GM21529 (cell line): Measurements from ENCODE around the gene TCF7L1.

Experiments used
- ATAC-seq: cut with Tn5 transposase; IDR thresholded peaks from one replicate; pipeline ENCODE4 v1.9.1; 2021; ENCODE audit not compliant: unreplicated experiment

TCF7L1 gene

DNA sequence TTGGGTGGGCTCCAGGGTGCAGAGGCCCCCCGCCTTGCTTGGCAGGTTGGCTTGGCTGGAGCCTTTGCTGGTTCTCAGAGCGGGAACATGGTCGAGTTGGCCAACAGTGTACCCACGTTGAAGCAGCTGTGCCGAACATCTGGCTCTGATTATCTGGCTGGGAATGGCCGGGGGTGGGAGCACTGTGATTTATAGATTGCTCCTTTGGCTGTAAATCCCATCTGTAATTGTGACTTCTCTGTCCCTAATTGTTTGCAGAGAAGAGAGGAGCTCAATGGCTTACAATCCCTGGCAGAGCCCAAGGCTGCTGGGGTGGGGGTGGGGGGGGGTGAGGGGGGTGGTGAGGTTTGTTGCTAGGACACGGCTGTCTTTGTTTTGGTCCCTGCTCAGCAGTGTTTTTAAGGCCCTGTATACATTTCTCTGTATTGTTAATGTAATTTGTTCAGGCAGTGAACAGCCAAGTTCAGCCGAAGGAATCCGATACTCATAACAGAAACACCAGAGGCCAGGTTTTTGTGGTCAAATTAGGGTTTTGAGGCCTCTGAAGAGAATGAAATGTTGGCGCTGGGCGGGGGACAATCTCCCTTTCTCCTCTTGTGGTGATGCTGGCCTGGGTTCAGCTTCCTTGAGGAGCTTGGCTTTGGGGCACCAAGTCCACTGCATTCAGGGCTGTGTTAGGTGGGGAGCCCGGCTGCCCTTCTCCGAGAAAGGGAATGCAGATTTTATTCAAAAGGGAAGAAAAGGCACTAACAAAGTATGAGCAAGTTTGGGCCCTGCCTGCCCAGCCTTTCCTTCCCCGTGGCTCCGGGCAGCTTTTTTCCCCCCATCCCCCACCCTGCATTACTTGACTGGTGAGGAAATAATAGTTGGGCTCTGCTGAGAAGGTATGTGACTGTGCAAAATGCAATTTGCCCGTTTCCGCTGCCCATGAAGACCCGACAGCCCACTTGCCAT lies 82.5 kb downstream of the TCF7L1 start:
- no peak for ATAC-seq

DNA sequence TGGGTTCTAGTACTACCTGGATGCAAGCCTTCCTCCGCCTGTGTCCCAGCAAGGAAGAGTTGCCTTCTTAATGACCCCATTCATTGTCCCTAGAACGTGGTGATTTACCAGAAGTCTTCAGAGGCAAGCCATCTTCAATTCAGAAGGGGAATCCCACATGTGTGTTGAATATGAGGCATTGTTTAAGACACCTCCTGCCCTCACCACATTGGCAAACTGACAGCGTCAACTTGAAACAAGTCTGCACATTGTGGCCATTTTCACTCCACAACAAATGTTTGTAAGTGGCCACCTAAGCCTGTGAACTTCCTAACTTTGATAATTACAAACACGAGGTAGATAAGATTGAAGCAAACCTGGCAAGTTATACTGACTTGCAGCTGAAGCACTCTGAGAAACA lies 83.7 kb downstream of the TCF7L1 start:
- no peak for ATAC-seq

DNA sequence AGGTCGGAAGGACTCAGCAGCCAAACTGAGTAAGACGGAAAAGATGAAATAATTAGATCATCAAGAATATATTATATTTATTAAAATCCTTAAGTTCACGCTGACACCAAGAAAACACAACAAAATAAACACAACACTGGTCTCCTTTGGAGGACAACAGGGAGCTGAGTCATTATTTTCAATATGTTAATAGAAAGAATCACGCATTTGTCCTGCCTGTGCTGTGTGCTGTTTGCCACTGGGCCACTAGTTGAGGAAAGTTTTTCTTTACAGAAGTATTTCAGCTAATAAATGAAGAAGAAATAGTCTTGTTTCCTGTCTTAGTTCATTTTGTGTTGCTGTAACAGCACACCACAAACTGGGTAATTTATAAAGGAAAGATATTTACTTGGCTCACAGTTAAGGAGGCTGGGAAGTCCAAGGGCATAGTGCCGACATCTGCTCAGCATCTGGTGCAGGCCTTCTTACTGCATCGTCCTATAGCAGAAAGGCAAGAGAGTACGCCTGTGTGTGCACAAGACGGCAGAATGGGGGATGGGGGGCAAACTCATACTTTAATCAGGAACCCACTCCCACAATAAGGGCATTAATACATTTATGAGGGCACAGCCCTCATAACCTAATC lies 88.0 kb downstream of the TCF7L1 start:
- ATAC-seq: no peak

DNA sequence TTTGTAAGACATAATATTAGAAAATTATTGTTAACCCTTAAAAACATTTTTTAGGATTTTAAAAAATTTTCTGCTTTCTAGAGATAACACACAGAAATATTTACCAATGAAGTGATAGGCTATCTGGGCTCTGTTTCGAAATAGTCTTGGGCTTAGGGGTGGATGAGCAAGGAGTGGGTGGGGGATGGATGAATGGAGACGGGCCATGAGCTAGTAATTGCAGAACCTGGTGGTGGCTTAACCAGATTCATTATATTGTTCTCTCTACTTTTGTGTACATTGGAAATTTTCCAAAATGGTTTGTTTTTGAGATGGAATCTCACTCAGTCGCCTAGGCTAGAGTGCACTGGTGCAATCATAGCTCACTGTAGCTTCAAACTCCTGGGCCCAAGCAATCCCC lies 89.6 kb downstream of the TCF7L1 start:
- no peak for ATAC-seq

DNA sequence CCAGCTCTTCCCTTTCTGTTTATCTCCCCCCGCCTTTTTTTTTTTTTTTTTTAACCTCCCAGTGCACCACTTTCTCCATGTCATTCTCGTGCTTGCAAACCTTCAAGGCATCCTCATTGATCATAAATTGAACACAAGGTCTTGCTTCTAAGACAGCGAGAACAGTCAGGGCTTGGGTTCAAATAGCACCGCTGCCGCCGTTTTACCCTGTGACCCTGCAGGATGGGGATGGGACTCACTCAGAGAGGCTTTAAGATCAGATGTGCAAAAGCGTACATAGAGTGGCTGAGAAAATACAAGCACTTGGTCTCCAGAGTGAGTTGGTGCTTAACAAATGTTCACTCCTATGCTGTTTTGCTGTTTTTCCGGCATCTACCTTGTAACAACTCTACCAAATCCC lies 93.6 kb downstream of the TCF7L1 start:
- ATAC-seq: no peak

DNA sequence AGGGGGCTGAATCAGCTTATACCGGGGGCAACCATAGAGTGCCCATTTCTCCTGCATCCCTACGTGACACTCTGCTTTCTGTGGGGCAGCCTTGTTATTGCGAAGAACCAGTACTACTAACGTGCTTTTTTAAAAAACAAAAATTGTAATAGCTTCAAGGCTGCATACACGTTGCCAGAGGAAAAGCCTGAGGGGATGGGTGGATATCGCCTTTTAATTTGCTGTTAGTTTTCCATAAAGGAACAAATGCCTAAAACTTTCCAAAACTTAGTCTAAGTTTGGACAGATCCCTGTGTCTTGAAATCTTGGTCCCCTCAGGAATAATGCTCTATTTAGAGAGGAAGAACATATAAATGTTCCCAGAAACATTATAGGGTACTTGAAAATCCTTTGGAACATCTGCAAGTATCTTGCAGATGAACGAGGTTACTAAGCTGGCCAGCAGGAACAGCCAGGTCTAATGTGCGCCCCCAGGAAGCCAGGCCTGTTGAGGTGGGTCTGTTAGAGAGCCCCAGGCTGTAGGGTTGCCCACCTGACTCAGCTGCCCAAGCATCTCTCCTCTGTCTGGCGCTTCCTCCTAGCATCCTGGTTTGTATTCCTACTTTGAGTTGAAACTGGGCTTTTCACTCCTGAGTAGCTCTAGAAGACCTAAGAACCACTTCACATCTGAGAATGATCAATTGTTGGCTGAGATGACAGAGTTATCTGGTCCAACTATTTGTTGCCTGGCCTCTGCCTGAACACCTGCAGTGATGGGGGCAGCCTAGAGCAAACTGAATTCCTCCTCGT lies 97.7 kb downstream of the TCF7L1 start:
- ATAC-seq: no peak

DNA sequence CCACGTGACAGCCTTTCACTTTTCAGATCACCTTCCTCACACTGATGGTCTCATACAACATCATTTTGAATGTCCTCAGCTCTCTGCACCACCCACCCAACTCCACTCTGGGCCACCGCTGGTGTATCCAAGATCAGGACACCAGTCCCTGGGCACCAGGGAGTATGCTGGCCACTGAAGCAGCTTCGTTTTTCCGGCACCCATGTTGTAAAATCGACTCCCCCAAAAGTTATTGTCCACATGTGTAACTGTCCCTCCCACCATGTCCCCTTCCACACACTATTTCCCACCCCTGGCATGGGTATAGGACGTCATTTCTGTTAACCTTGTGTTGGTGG lies 98.2 kb downstream of the TCF7L1 start:
- ATAC-seq: no peak

DNA sequence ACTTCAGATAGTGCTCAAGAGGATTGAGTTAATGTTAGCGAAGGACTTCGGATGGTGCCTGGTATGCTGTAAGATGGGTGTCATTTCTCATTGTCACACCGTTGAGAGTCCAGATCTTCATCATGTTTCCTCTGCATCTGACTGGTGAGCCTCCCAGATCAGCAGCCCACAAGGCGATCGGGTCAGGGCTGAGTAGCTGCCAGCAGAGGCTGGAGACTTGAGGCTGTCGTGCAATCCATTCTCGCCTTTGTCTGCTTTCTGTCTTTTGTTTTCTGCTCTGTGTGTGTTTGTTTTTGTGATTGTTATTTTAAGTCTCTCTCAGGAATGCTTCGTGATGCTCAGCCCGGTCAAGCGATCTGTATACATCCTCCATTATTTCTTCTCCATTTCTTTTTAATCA lies 98.8 kb downstream of the TCF7L1 start:
- no peak for ATAC-seq

DNA sequence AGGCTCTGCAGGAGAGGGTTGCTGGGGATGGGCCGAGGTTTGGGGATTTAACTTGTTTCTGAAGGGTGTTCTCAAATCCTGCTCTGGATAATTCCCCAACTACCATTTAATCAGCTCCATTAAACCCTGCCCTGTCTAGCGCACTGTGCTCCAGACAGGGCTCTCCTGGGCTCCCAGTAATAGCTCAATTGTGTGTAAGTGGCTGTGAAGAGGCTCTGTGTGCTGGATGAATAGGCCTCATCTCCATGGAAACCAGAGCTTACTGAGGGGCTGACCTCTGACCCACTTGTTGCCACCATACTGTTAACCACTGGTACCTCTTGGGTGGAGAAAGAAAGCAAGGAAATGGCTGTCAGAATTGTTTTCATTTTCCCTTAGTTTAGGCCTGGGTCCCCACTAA lies 101.7 kb downstream of the TCF7L1 start:
- no peak for ATAC-seq

DNA sequence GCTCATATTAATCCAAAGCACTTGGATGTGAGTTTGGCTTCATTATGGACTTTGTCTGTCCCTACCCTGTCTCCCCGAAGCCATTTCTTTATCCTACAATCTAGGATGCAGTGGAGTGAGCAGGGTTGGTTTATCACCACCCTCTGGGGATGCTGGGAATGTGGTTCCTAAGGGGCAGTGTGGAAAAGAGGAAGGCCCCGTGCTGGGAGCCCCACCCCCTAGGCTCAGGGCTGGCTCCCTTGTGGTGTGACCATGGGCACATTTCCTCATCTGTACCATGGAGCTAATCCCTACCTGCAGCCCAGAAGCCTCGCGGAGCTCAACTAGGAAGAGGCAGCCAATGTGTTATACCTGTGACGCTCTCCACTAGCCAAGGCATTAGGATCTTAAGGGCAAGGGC lies 102.1 kb downstream of the TCF7L1 start:
- ATAC-seq: no peak

DNA sequence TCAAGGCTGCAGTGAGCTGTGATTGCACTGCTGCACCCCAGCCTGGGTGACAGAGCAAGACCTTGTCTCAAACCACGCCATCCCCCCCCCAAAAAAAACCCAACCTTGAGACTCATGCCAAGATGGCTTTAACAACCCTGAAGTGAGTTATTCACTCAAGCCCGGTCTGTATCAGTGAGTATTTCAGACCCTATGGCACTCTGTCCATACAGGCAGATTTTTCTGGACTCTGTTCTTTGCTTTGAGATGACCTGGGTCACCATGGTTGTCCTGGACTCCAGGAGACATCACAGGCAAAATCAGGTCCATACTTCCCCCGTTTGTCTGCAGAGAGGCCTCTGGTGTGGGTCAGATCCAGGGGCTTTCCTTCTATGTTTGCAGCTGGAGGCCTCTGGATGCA lies 102.9 kb downstream of the TCF7L1 start:
- no peak for ATAC-seq

DNA sequence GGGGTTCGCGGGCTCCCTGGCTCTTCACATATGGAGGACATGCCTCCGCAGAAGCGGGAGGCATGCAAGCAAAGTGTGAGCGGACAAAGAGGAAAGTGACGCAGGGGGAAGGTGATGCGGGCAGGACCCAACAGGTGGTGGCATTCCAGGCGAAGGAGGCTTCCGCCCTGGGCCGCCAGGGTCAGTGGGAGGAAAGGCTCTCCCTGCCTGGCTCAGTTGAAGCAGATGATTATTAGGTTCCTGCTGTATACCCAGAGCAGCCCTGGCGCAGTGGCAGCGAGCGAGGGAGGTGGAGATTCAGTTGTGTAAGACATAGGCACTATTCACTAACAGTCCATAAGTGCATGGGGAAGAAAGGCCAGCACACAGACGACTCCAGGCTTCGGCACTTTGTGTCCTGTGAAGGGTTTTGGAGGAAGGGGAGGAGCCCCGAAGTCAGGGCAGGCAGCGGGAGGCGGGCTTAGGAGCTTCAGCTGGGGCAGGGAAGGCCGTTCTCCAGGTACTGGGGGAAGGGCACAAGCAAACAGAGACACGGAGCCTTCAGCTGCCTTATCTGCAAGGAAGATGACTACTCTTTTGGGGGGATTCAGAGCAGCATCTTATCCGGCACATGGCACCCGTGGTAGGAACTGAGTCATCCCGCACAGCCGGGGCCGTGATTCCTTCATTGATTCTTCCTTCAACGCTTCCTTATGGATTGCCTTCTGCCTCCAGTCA lies 104.8 kb downstream of the TCF7L1 start:
- no peak for ATAC-seq

DNA sequence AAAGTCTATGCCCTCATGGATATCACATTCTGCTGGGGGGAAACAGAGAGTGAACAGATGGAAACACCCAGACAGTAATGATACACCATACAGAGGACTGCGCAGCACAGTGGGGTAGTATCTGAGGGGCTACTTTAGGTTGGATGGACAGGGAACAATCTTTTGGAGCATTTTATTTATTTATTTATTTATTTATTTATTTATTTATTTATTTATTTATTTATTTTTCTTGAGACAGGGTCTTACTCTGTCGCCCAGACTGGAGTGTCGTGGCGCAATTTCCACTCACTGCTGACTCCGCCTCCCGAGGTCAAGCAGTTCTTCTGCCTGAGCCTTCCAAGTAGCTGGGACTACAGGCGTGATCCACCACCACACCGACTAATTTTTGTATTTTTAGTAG lies 105.4 kb downstream of the TCF7L1 start:
- ATAC-seq: no peak

DNA sequence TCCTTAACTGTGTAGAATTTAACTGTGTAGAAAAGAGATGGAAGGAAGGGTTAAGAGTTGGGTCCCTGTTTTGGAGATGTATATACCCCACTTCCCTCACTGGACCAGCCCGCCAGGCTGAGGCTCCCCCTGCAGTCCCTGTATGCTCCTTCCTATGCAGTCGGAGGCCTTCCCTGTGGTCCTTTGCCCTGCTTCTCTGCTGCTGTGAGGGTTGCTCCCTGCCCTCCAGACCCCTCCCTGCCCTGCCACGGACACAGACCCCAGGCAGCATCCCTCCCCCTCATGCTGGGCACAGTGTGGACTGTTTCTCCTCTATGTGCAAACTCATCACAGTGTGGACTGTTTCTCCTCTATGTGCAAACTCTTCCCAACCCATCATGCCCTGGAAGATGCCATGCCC lies 105.9 kb downstream of the TCF7L1 start:
- ATAC-seq: no peak

DNA sequence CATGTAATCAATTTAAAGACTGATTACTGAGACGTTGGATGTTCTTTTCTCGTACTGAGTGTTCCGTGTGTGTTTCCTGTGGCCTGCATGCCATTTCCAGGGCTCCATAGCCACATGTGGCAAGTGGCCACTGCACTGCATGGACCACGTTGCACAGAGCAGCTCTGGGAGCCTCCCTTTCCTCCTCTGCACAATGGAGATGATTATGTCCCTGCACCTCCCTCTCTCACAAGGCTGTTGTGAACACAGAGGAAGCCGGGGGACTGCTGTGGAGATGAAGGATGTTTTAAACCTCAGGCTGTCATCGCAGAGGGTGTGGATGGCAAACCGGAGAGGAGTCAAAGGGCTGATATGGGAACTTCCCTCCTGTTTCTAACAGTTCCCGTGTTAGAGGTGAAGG lies 106.9 kb downstream of the TCF7L1 start:
- no peak for ATAC-seq

DNA sequence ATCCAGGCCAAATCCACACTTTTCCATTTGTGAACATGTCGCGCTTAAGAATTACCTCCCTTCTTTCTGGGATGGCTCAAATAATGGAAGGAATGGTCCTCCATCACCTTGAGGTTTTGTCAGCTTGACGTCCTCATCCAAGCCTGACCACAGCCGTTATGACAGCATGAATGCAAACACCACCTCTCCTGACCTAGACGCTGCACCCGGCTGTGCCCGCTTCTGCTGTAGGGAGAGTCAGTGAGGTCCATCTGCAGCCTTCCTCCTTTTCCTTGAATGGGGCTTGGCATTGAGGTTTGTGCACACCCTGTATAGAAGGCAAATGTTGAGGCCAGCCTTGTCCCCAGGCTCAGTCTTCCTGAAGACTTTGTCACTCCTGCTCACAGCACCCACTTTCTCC lies 109.1 kb downstream of the TCF7L1 start:
- ATAC-seq: no peak

DNA sequence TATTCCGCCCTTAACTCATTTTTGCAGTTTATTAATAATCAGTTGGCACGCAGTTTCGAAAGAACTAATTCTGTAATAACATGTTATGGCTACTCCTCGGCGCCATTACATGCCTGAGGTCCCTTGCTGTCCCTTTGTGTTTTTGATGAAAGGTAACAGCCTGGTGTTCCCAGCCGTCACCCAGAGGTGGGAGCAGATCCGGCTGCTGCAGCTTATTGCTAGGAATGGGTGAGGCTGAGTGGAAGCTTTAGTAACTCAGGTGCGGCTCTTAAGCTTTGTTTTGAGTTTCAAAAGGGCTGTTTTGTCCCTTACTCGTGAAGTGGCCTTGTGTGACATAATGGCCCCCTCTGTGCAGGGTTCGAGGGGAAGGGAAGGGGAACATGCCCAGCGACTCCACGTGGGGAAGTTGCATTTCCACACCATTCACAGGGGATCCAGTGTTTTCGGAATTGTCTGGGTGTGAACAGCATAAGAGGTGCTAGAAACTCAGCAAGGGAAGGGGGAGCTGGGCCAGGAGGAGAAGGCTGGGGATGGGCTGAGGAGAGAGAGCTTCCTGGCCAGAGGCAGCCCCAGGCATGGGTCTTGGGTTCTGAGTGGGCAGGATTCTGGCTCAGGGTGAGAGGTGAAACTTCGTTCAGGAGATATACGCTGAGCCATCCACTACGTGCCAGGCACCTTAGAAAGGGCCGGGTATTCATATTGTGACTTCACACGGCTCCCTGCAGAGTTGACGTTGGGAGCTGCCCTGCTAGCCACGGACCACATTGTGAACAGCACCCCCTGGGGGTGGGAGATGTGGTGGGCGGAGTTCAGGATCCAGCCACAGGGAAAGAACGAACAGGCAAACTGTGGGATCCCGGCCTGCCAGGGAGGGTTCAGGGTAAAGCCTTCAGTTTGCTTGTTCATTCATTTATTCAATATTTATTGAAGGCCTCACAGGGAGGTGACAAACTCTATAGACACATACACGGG lies 110.2 kb downstream of the TCF7L1 start:
- no peak for ATAC-seq

DNA sequence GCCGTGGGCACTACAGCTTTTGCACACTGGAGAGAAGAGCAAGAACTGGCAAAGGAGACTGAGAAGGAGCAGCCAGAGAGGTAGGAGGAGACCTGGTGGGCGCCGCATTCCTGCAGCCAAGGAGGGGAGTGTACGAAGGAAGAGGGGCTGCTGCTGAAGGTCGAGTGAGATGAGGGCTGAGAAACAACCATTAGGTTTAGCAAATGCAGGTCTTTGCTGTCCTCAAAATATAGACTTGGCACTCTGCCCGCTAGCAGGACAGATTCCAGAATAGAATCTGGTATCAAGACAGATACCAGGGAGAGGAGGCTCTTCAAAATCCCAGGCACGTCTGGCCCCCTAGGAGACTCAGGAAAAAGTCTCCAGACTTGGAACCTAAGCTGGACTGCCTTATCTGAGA lies 111.6 kb downstream of the TCF7L1 start:
- no peak for ATAC-seq

DNA sequence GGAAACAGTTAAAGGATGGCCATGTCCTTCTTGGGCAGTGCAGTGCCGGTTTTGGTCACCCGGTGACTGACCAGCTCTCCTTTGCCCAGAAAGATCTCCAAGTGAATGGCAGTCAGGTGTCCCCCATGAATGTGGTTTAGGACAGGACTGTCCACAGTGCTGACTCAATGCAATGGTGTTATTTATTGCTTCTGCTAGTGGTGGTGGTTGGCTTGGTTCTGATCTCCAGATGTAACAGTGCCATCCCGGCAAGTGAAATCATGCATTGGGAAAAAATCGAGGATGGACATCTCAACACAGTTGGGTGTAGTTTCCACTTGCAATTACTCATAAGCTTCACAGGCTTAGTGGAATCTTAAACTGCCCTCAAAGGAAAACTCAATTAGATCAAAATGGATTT lies 112.7 kb downstream of the TCF7L1 start:
- no peak for ATAC-seq

DNA sequence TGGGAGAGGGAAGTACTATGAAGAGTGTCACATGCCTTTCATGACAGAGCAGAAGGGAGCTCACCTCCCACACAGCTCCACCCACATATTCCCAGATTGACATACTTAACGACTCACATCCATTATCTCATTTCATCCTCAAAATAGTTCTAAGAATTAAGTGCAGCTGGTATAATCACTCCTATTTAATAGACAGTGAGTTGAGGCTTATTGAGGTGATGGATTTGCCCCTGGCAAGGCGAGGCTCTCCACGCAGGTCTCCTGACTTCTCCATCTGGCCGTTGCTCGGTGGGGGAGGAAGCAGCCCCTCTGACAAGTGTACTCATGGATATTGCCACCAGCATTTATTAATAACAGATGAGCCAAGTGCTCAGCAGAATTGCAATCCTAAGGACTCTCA lies 113.2 kb downstream of the TCF7L1 start:
- ATAC-seq: no peak
